A204.1 (cell line): Measurements from ENCODE around the gene CENPM.
A peak's percentile ranks its signal among the peaks of the same experiment; 100 is the strongest.
"Not testable (repeated sequence)": the region's sequence is repeated elsewhere in the genome, so short reads cannot be mapped to it uniquely, and the experiment has no call there.

ENCODE experiments used
- FAIRE-seq: peaks from 2 replicates; lab custom pipeline; 2012; peaks lifted over from hg19 to GRCh38; lab: Jason Lieb, UNC

The CENPM gene

GRCh38 chr22:41966225-41966606 lies 19.3 kb upstream of the CENPM start:
- no peak for FAIRE-seq

- FAIRE-seq: no peak
These were observed 17.1 kb upstream of the CENPM start for GRCh38 chr22:41964112-41964491.

- FAIRE-seq: no peak
These were observed 16.6 kb upstream of the CENPM start for GRCh38 chr22:41963453-41964111.

- FAIRE-seq: no peak
These were observed 11.1 kb upstream of the CENPM start for GRCh38 chr22:41957941-41958556.

GRCh38 chr22:41952713-41953112 lies 5.8 kb upstream of the CENPM start:
- no peak for FAIRE-seq

GRCh38 chr22:41951898-41952474 lies 5.0 kb upstream of the CENPM start, which contains the start of gene SMIM45:
Gene SMIM45 (plus strand): TSS chr22:41952150.
- no peak for FAIRE-seq

- FAIRE-seq: no peak
These were observed 2.5 kb upstream of the CENPM start for GRCh38 chr22:41949297-41949965.

GRCh38 chr22:41948928-41949296 lies 2.0 kb upstream of the CENPM start:
- not testable (repeated sequence) for FAIRE-seq

GRCh38 chr22:41948142-41948541 lies 1.2 kb upstream of the CENPM start:
- FAIRE-seq: no peak

- FAIRE-seq: no peak
These were observed 600 bp upstream of the CENPM start for GRCh38 chr22:41947424-41948080.

- no peak for FAIRE-seq
These were observed 3.2 kb downstream of the CENPM start for GRCh38 chr22:41943661-41944209.

- peak; percentile 32 for FAIRE-seq
These were observed 5.9 kb downstream of the CENPM start for GRCh38 chr22:41940832-41941765.

GRCh38 chr22:41939981-41940831 lies 6.7 kb downstream of the CENPM start:
- no peak for FAIRE-seq

GRCh38 chr22:41936894-41937169 lies 10.1 kb downstream of the CENPM start:
- no peak for FAIRE-seq

- no peak for FAIRE-seq
These were observed 11.4 kb downstream of the CENPM start for GRCh38 chr22:41935509-41935908.

- no peak for FAIRE-seq
These were observed 12.0 kb downstream of the CENPM start for GRCh38 chr22:41935015-41935351.

GRCh38 chr22:41934284-41935014 lies 12.5 kb downstream of the CENPM start:
- no peak for FAIRE-seq

- FAIRE-seq: no peak
These were observed 13.4 kb downstream of the CENPM start for GRCh38 chr22:41933411-41934177.

- FAIRE-seq: no peak
These were observed 14.6 kb downstream of the CENPM start for GRCh38 chr22:41932353-41932752.
